Retinal pigment epithelial cell (primary cell): ENCODE data around the gene VGLL4.

Experiments
- DNase-seq: peaks from one replicate; pipeline ENCODE4 v3.0.0-alpha.2; 2010; ENCODE audit warnings: low read depth
- H3K4me3 ChIP-seq: 2 replicates; pipeline ENCODE4 v1.5.1; 2011; ENCODE audit warnings: mild to moderate bottlenecking, low read length, control low read depth, moderate library complexity
- TF ChIP-seq, protein P1 (sequence below): conservative IDR thresholded peaks from 2 replicates; pipeline ENCODE4 v1.5.1; 2011; ENCODE audit warnings: low read depth, low read length, control low read depth, inconsistent platforms

The VGLL4 gene

DNA sequence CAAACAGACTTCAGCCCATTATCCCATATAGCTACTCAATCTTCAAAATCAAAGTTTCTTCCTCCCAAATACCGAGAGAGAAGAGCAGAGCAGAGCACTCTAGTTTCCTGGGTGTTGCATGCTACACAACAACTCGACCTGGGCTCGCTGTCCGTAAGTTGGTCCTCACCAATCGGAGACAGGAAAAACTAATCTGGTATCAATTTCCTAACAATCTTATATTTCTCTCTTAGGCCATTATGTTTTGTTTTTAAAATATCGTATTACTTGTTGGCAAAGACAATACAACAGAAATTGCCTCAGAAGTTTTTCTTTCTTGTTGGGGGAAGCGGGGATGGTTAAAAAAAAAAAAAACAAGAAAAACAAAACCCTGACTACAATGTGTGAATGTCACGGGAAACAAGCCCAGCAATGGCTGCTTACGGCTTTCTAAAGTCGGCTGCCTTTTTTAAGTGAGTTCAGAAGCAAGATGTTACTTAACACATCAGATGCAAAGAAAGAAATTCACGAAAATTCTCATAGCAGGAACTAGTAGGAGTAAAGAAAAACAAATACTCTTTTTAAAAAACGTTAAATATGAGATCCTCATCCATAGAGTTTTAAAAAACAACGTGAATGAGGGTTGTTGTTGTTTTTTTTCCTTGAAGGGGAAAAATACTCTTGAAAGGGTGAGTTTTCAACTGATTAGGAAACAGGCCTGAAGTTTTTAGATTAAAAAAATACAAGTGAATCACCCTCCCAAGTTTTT is 1.9 kb downstream of the VGLL4 start:
- TF ChIP-seq, protein P1, sequence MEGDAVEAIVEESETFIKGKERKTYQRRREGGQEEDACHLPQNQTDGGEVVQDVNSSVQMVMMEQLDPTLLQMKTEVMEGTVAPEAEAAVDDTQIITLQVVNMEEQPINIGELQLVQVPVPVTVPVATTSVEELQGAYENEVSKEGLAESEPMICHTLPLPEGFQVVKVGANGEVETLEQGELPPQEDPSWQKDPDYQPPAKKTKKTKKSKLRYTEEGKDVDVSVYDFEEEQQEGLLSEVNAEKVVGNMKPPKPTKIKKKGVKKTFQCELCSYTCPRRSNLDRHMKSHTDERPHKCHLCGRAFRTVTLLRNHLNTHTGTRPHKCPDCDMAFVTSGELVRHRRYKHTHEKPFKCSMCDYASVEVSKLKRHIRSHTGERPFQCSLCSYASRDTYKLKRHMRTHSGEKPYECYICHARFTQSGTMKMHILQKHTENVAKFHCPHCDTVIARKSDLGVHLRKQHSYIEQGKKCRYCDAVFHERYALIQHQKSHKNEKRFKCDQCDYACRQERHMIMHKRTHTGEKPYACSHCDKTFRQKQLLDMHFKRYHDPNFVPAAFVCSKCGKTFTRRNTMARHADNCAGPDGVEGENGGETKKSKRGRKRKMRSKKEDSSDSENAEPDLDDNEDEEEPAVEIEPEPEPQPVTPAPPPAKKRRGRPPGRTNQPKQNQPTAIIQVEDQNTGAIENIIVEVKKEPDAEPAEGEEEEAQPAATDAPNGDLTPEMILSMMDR: no peak
- DNase-seq: no peak
- H3K4me3 ChIP-seq: peak overlapping the region; percentile 95

DNA sequence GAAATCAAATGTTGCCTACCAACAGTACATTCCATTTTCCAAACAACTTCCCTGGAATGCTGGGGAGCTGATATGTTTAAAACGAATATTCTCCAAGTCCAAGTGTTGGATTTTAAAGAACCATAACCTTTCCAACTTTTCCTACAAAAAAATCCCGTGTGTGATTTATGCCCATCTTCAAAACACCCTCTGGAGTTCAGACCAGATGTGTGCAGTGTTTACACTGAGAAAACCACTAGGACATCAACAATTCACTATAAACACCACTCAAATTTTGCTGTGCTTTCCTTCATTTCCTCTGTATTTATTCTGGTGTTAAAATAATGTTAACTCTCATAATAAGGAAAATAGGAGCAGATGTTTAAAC is 2.4 kb downstream of the VGLL4 start:
- peak overlapping the region; percentile 95 for H3K4me3 ChIP-seq
- TF ChIP-seq, protein P1: no peak
- no peak for DNase-seq

DNA sequence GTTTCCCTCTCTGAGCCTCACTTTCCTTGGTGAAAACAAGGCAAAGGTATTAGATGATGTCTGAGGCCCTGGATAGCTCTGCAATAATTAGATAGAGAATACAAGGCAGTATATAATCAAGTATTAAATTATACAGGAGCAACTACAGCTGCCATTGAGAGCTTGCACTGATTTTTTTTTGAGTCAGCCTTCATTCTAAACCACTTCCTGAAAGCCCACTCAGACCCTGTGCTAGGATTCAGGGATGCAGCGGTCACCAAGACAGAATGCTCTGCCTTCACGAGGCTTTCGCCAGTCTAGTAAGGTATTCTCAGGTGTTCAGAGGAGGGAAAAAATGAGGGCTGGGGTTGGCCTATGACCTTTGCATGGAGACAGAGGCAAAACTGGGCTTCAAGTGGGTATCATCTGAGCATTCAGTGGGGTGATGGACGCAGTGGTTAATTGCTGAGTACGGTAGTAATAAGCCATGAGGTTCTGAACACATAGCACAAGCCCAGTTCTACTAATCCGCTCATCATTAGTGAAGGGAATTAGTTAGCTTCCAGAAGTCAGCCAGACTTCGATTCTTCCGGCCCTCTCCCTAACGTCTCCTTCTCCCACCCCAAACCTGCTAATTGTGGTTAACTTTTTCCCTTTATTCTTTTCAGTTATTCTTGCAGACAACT is 3.6 kb downstream of the VGLL4 start:
- H3K4me3 ChIP-seq: peak overlapping the region; percentile 95
- peak; percentile 72 for DNase-seq
- TF ChIP-seq, protein P1: no peak

DNA sequence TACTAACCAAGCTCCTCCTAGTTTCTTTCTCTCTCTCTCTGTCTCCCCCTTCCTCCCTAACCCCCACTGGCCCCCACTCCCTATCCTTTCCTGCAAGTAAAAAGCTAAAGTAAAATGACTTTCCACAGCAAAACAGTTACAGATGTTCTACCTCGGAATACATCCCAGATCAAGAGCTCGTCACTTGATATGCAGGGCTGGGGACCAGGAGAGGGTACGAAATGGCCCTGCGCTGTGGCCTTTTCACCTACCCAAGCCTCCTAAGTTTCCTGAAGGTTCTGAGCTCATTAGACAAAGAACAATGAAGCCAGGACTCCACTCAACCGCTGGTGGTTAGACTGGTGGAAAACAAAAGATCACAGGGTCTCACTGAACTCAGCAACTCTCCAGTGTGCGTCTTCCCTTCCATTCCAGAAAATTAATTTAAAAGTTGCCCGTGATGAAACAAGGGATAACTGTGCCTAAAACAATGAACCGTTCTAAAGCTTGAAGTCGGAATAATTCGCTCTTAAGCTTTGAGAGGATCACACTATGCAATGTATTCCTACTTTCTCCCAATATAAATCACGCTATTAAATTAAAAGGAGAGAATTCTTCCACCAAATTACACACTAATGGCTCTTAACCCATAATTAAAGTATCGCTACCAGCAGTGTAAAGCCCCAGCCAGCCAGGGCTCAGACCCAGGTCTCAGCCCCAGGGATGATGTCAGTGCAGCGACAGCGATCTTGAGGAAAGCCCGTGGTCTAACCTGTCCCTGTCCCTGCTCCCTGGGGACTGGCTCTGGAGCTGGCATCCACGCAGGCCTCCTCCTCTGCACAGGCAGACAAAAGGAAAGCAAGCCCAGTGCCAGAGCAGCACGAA is 5.0 kb downstream of the VGLL4 start:
- no peak for DNase-seq
- H3K4me3 ChIP-seq: peak overlapping the region; percentile 95
- TF ChIP-seq, protein P1: no peak

DNA sequence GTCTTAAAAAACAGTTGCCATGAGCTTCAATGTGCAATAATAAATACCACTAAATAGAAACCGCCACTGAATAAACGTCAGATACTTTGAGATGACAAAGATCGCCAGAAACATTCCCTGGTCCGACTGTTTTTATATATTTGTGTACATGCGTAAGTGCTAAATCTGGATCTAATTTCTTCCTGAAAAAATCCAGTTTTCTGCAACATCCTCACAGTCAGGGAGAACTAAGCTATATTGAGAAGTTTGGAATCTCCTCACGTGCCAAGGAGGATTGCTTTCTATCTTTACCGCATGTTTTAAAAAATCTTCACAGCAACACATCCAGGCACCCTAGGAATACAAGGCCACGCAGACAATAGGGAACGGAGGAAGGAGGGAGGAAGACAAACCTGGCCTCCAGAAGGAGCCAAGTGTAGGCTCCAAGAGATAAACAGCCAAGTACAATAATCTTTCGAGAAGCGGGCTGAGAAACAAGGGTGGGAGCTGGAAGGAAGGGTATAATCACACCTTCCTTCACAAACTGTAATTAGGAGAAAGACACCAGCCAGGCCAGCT is 5.7 kb downstream of the VGLL4 start:
- TF ChIP-seq, protein P1: no peak
- DNase-seq: no peak
- H3K4me3 ChIP-seq: peak overlapping the region; percentile 95

DNA sequence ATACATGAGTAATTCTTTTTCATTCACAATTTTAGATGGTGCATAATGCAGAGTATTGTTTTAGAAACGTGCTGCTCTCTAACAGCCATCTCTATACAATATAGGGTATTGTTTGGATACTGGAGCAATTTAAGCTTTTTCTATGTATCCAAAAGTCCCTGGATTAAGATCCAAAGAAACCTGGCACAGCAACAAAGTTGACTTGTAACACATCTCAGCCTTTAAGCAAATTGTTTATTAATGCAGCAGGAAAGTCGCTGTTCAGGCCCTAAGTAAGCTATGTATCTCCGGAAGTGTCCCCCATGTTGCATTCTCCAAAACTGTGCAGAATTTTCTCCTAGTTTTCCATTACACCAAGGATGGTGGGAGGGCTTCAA is 7.3 kb downstream of the VGLL4 start:
- no peak for DNase-seq
- H3K4me3 ChIP-seq: no peak overlapping the region
- TF ChIP-seq, protein P1: no peak
